GM12873 (cell line): ENCODE data around the gene ANKRD11.

ENCODE experiments used
- CTCF ChIP-seq: IDR thresholded peaks from 2 replicates; pipeline ENCODE4 v1.5.1; 2012; ENCODE audit warnings: low read depth, mild to moderate bottlenecking, moderate library complexity, low read length, control low read depth; ENCODE audit not compliant: insufficient read depth; ENCODE audit errors: missing control alignments

Gene ANKRD11

GRCh38 chr16:89368604-89369249 lies 121.6 kb downstream of the ANKRD11 start:
- TF ChIP-seq CTCF: no peak

GRCh38 chr16:89367538-89367915 lies 122.8 kb downstream of the ANKRD11 start:
- no peak for TF ChIP-seq CTCF

- no peak for TF ChIP-seq CTCF
These were observed 123.5 kb downstream of the ANKRD11 start for GRCh38 chr16:89366561-89367537.

GRCh38 chr16:89365996-89366395 lies 124.4 kb downstream of the ANKRD11 start:
- no peak for TF ChIP-seq CTCF

- TF ChIP-seq CTCF: no peak
These were observed 125.3 kb downstream of the ANKRD11 start for GRCh38 chr16:89365044-89365467.

GRCh38 chr16:89364606-89365005 lies 125.8 kb downstream of the ANKRD11 start:
- no peak for TF ChIP-seq CTCF
